Measurements from ENCODE around the gene CRYBB1.

The CRYBB1 gene

GRCh38 chr22:26588729-26589366 is 29.0 kb downstream of the CRYBB1 start:
- peaks cover 67 to 76% (median 71%) of the 10 kb centered on the region in 10 experiments for H3K4me1 ChIP-seq
- H3K27ac ChIP-seq: peak overlapping the region; percentile 81 to 91 (median 86)
- peaks cover 0 to 15% (median 0%) of the 10 kb centered on the region in 11 experiments; a peak in 8 of 22 replicates for H3K36me3 ChIP-seq
- no peaks in the 10 kb centered on the region for H3K27me3 ChIP-seq
- H3K4me3 ChIP-seq: peak overlapping the region; percentile 91 to 99 (median 97)
- peak overlapping the region; percentile 75 to 99 (median 92) for H3K4me2 ChIP-seq
- H4K20me1 ChIP-seq: peaks cover 11 to 49% (median 40%) of the 10 kb centered on the region in 11 experiments; a peak in 19 of 22 replicates
- no peak for TF ChIP-seq Cebpa-rat (IDR thresholded peaks at IDR 0.05)
- peak overlapping the region; percentile 88 to 97 (median 92) for H3K9ac ChIP-seq
- H3K9me3 ChIP-seq (replicated peaks in 1 of 11): peaks cover 0 to 6% (median 4%) of the 10 kb centered on the region in 11 experiments; a peak in 6 of 22 replicates

- peak overlapping the region; percentile 75 to 99 (median 92) for H3K4me2 ChIP-seq
- H3K9ac ChIP-seq: peak overlapping the region in 6 of 11 experiments; percentile 90 to 96 (median 92); a peak in 9 of 22 replicates
- TF ChIP-seq Cebpa-rat (IDR thresholded peaks at IDR 0.05): no peak
- peaks cover 0 to 6% (median 4%) of the 10 kb centered on the region in 11 experiments; a peak in 6 of 22 replicates for H3K9me3 ChIP-seq (replicated peaks in 1 of 11)
- H4K20me1 ChIP-seq: peaks cover 11 to 55% (median 45%) of the 10 kb centered on the region in 11 experiments; a peak in 19 of 22 replicates
- H3K27ac ChIP-seq: peak overlapping the region in 8 of 11 experiments; percentile 81 to 91 (median 86); a peak in 12 of 22 replicates
- H3K27me3 ChIP-seq: no peaks in the 10 kb centered on the region
- peak overlapping the region in 9 of 10 experiments; percentile 91 to 99 (median 97); a peak in 15 of 20 replicates for H3K4me3 ChIP-seq
- peaks cover 71 to 81% (median 75%) of the 10 kb centered on the region in 10 experiments for H3K4me1 ChIP-seq
- H3K36me3 ChIP-seq: peaks cover 0 to 22% (median 5%) of the 10 kb centered on the region in 11 experiments; a peak in 10 of 22 replicates
Measured at GRCh38 chr22:26587991-26588613, 29.7 kb downstream of the CRYBB1 start.

- Histone ChIP-seq H3K9ac (peak overlapping the region in 8 of 11 experiments; percentile 2 to 61 (median 30); a peak in 10 of 22 replicates), H3K4me3 (no peak overlapping the region), H3K4me1 (peaks cover 60 to 79% (median 69%) of the 10 kb centered on the region in 10 experiments), H3K27me3 (no peaks in the 10 kb centered on the region), H4K20me1 (peaks cover 11 to 69% (median 45%) of the 10 kb centered on the region in 11 experiments; a peak in 19 of 22 replicates), H3K4me2 (peak overlapping the region; percentile 44 to 97 (median 73)), H3K36me3 (peaks cover 11 to 36% (median 18%) of the 10 kb centered on the region in 11 experiments), H3K9me3 (replicated peaks in 1 of 11) (peaks cover 0 to 6% (median 4%) of the 10 kb centered on the region in 11 experiments; a peak in 6 of 22 replicates), H3K27ac (peak overlapping the region in 5 of 11 experiments; percentile 21 to 90 (median 30); a peak in 7 of 22 replicates)
- no peak for TF ChIP-seq Cebpa-rat (IDR thresholded peaks at IDR 0.05)
Measured at GRCh38 chr22:26586556-26587325, 31.1 kb downstream of the CRYBB1 start.

GRCh38 chr22:26585104-26585790 is 32.6 kb downstream of the CRYBB1 start:
- Histone ChIP-seq H3K4me2 (peak overlapping the region; percentile 57 to 97 (median 75)), H3K27ac (peak overlapping the region in 7 of 11 experiments; percentile 3 to 62 (median 19); a peak in 8 of 22 replicates), H3K4me3 (peak overlapping the region in 1 of 10 experiments; percentile 11; a peak in 1 of 20 replicates), H3K9ac (peak overlapping the region; percentile 10 to 66 (median 45); a peak in 20 of 22 replicates), H3K4me1 (peaks cover 64 to 84% (median 72%) of the 10 kb centered on the region in 10 experiments), H3K36me3 (peaks cover 15 to 47% (median 23%) of the 10 kb centered on the region in 11 experiments), H3K9me3 (replicated peaks in 1 of 11) (peaks cover 0 to 6% (median 4%) of the 10 kb centered on the region in 11 experiments; a peak in 6 of 22 replicates), H4K20me1 (peaks cover 15 to 84% (median 50%) of the 10 kb centered on the region in 11 experiments; a peak in 19 of 22 replicates), H3K27me3 (no peaks in the 10 kb centered on the region)
- no peak for TF ChIP-seq Cebpa-rat (IDR thresholded peaks at IDR 0.05)

- Histone ChIP-seq H3K36me3 (peaks cover 15 to 47% (median 23%) of the 10 kb centered on the region in 11 experiments), H3K4me2 (peak overlapping the region in 7 of 11 experiments; percentile 57 to 97 (median 80); a peak in 9 of 22 replicates), H3K9me3 (replicated peaks in 1 of 11) (peaks cover 0 to 6% (median 4%) of the 10 kb centered on the region in 11 experiments; a peak in 6 of 22 replicates), H4K20me1 (peaks cover 15 to 94% (median 50%) of the 10 kb centered on the region in 11 experiments; a peak in 19 of 22 replicates), H3K9ac (no peak overlapping the region), H3K27me3 (no peaks in the 10 kb centered on the region), H3K4me3 (no peak overlapping the region), H3K27ac (peak overlapping the region in 1 of 11 experiments; percentile 10; a peak in 1 of 22 replicates), H3K4me1 (peaks cover 75 to 93% (median 81%) of the 10 kb centered on the region in 10 experiments)
- no peak for TF ChIP-seq Cebpa-rat (IDR thresholded peaks at IDR 0.05)
Measured at GRCh38 chr22:26584010-26584409, 33.8 kb downstream of the CRYBB1 start.

GRCh38 chr22:26581633-26582168 is 36.1 kb downstream of the CRYBB1 start:
- no peak overlapping the region for H3K4me3 ChIP-seq
- TF ChIP-seq Cebpa-rat (IDR thresholded peaks at IDR 0.05): no peak
- no peaks in the 10 kb centered on the region for H3K9me3 ChIP-seq (replicated peaks in 1 of 11)

GRCh38 chr22:26581026-26581425 is 36.8 kb downstream of the CRYBB1 start:
- Histone ChIP-seq H3K9me3 (replicated peaks in 1 of 11) (no peaks in the 10 kb centered on the region), H3K4me2 (peak overlapping the region in 10 of 11 experiments; percentile 80 to 95 (median 86); a peak in 15 of 22 replicates), H4K20me1 (peaks cover 9 to 99% (median 31%) of the 10 kb centered on the region in 11 experiments; a peak in 18 of 22 replicates), H3K4me1 (peaks cover 78 to 99% (median 87%) of the 10 kb centered on the region in 10 experiments), H3K27ac (peak overlapping the region in 5 of 11 experiments; percentile 7 to 89 (median 71); a peak in 4 of 22 replicates), H3K36me3 (peaks cover 14 to 52% (median 22%) of the 10 kb centered on the region in 11 experiments), H3K4me3 (no peak overlapping the region), H3K27me3 (no peaks in the 10 kb centered on the region), H3K9ac (peak overlapping the region in 1 of 11 experiments; percentile 29; a peak in 1 of 22 replicates)
- TF ChIP-seq Cebpa-rat (IDR thresholded peaks at IDR 0.05): no peak

More at GRCh38 chr22:26581633-26582168, 36.1 kb downstream of the CRYBB1 start:
- Histone ChIP-seq H4K20me1 (peaks cover 9 to 99% (median 38%) of the 10 kb centered on the region in 11 experiments; a peak in 19 of 22 replicates), H3K4me1 (peaks cover 78 to 99% (median 87%) of the 10 kb centered on the region in 10 experiments), H3K4me2 (peak overlapping the region in 5 of 11 experiments; percentile 81 to 95 (median 85); a peak in 4 of 22 replicates), H3K27me3 (no peaks in the 10 kb centered on the region), H3K9ac (no peak overlapping the region), H3K27ac (peak overlapping the region in 4 of 11 experiments; percentile 7 to 89 (median 42); a peak in 1 of 22 replicates), H3K36me3 (peaks cover 15 to 52% (median 23%) of the 10 kb centered on the region in 11 experiments)
